Neural cell (in vitro differentiated cells): ENCODE results near the gene KLHL9.

Experiments
- EP300 ChIP-seq: fragments of 450-650 bp; conservative IDR thresholded peaks from 2 replicates; pipeline ENCODE4 v1.6.1; 2014; ENCODE audit warnings: antibody characterized with exemption, mild to moderate bottlenecking, moderate library complexity; ENCODE audit not compliant: poor library complexity, severe bottlenecking
- POLR2AphosphoS5 ChIP-seq: IDR thresholded peaks from 2 replicates; pipeline ENCODE4 v1.6.1; 2012
- TF ChIP-seq, protein P1 (sequence below): fragments of 450-650 bp; IDR thresholded peaks from 2 replicates; pipeline ENCODE4 v1.5.1; 2014; ENCODE audit warnings: antibody characterized with exemption, mild to moderate bottlenecking, moderate library complexity; ENCODE audit not compliant: poor library complexity, severe bottlenecking

- TF ChIP-seq POLR2AphosphoS5 (no peak), EP300 (no peak)
- TF ChIP-seq, protein P1, sequence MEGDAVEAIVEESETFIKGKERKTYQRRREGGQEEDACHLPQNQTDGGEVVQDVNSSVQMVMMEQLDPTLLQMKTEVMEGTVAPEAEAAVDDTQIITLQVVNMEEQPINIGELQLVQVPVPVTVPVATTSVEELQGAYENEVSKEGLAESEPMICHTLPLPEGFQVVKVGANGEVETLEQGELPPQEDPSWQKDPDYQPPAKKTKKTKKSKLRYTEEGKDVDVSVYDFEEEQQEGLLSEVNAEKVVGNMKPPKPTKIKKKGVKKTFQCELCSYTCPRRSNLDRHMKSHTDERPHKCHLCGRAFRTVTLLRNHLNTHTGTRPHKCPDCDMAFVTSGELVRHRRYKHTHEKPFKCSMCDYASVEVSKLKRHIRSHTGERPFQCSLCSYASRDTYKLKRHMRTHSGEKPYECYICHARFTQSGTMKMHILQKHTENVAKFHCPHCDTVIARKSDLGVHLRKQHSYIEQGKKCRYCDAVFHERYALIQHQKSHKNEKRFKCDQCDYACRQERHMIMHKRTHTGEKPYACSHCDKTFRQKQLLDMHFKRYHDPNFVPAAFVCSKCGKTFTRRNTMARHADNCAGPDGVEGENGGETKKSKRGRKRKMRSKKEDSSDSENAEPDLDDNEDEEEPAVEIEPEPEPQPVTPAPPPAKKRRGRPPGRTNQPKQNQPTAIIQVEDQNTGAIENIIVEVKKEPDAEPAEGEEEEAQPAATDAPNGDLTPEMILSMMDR, result no peak
These were observed 27.1 kb upstream of the KLHL9 start for GRCh38 chr9:21362287-21362686.
